ENCODE data around the gene SPIRE1.

DNA sequence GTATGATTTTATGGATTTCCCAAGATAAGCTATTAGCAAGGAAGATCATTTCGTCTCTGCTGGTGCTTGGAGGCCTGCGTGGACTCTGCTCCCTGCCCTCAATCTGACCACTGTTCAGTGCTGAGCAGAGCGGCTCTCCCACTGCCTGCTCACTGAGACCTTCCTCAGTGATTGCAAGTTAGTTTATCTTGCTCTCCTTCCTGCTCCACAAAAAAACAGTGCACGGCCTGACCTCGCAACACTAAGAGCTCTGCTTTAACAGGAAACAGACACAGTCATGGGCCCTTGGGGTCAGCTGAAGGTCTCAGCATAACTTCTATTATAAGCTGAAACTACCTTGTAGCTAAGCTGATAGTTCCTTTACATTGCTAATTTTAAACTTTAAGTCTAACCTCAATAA is 197.0 kb downstream of the SPIRE1 start:
- TF ChIP-seq EZH2 (IDR thresholded peaks at IDR 0.05; ENCODE audit: borderline replicate concordance, low read length), result no peak
- TF ChIP-seq, protein P1, sequence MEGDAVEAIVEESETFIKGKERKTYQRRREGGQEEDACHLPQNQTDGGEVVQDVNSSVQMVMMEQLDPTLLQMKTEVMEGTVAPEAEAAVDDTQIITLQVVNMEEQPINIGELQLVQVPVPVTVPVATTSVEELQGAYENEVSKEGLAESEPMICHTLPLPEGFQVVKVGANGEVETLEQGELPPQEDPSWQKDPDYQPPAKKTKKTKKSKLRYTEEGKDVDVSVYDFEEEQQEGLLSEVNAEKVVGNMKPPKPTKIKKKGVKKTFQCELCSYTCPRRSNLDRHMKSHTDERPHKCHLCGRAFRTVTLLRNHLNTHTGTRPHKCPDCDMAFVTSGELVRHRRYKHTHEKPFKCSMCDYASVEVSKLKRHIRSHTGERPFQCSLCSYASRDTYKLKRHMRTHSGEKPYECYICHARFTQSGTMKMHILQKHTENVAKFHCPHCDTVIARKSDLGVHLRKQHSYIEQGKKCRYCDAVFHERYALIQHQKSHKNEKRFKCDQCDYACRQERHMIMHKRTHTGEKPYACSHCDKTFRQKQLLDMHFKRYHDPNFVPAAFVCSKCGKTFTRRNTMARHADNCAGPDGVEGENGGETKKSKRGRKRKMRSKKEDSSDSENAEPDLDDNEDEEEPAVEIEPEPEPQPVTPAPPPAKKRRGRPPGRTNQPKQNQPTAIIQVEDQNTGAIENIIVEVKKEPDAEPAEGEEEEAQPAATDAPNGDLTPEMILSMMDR (IDR thresholded peaks at IDR 0.05; ENCODE audit: low read length), result no peak
